HG03354 (cell line): ENCODE measurements around the gene AHCY.
"Not testable (repeated sequence)": the region's sequence is repeated elsewhere in the genome, so short reads cannot be mapped to it uniquely, and the experiment has no call there.

Source experiments
- ATAC-seq: cut with Tn5 transposase; IDR thresholded peaks from one replicate; pipeline ENCODE4 v1.9.1; 2021; ENCODE audit warnings: mild to moderate bottlenecking; ENCODE audit not compliant: unreplicated experiment, poor library complexity, severe bottlenecking

The AHCY gene

GRCh38 chr20:34328928-34329677 lies 25.9 kb upstream of the AHCY start:
- no peak for ATAC-seq

DNA sequence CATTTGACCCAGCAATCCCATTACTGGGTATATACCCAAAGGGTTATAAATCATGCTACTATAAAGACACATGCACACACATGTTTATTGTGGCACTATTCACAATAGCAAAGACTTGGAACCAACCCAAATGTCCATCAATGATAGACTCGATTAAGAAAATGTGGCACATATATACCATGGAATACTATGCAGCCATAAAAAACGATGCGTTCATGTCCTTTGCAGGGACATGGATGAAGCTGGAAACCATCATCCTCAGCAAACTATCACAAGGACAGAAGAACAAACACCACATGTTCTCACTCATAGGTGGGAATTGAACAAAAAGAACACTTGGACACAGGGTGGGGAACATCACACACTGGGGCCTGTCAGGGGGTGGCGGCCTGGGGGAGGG lies 25.1 kb upstream of the AHCY start:
- not testable (repeated sequence) for ATAC-seq

DNA sequence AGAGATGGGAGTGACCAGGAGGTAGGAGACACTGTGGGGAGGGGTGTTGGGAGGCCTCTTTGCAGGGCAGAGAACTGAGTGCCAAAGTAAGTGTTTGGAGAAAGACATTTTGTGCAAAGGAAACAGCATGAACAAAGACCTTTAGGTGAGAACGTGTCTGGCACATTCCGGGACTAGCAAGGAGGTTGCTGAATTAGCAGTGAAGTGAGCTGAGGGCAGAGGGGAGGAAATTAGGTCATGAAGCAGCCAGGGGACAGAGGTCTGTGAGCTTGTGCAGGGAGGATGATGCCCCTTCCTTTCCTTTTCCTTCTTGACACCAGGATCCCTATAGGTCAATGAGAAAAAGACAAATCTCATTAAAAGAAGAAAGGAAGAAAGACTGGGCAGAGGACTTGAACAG lies 21.4 kb upstream of the AHCY start:
- ATAC-seq: no peak

DNA sequence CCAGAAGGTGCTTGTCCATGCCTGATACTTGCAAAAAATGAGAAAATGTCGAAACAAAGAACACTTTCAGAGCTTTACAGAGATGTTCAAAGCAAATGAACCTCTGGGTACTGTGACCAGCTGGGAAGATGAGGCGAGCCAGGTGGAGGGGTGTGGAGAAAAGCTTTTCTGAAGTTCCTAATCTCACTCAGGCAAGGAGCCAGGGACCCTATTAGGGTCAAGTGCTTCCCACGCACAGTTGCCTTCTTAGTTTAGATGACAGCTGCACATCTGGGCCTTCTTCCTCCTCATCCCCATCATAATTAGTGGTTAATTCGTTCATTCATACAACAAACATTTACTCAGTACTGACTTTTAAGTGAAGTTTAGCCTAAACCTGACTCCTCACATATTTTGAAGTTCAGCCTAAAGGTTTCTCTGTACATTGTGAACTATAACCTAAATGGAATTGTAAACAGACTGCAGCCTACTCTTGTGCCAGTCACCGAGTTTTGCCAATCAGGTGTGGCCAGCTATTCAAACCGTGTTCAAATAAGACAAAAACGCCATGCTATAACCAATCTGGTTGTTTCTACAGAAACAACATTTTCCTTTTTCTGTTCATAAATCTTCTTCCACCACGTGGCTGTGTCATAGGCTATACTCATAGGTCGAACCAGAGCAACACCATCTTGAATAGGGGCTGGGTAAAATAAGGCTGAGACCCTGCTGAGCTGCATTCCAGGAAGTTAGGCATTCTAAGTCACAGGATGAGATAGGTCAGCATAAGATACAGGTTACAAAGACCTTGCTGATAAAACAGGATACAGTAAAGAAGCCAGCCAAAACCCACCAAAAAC lies 19.3 kb upstream of the AHCY start:
- ATAC-seq: no peak

GRCh38 chr20:34320861-34321260 lies 17.7 kb upstream of the AHCY start:
- ATAC-seq: no peak

- no peak for ATAC-seq
Observed at GRCh38 chr20:34318609-34319443, 15.7 kb upstream of the AHCY start.

GRCh38 chr20:34316196-34316814 lies 13.2 kb upstream of the AHCY start:
- ATAC-seq: no peak

DNA sequence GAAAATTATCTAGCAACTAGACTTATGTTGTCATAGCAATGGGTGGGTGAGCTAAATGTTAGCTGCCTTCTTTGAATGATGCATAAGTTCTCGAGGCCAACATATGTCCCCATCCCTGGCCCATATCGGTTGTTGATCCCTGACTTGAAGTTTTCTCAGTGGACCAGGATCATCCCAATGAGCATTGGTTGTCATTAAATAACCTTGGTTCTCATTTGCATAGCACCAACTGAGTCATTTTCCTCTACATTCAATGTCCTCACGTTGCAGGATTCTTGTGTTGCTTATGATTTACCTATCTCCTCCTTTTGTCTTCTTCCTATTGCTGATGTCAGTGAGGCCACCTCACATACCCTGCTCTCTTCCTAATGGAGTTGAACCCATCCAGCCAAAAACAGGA lies 12.1 kb upstream of the AHCY start:
- ATAC-seq: no peak

- peak; percentile 89 for ATAC-seq
Observed at GRCh38 chr20:34312544-34313217, 9.5 kb upstream of the AHCY start.

DNA sequence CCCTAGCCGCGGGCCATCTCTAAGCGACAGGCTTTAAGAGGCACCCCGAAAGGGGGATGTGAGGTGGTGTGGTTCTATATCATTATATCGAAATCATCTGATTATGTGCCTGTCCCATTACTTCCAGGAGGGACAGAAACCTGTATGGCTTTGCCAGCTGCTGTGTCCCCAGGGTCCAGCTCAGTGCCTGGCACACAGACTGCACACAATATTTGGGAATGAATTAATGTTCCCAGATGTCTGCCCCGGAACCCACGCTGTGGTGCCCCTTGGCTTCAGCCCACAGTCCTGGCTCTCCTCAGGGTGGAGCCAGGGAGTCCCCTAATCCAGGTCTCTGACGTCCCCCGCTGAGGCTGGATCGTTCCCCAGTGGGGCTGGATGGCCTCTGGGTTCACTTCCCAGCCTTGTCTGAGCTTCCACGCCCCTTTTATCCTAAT lies 8.9 kb upstream of the AHCY start:
- no peak for ATAC-seq

- no peak for ATAC-seq
Observed at GRCh38 chr20:34311118-34312023, 8.2 kb upstream of the AHCY start.

- ATAC-seq: no peak
Observed at GRCh38 chr20:34310481-34311117, 7.4 kb upstream of the AHCY start.

- no peak for ATAC-seq
Observed at GRCh38 chr20:34309691-34310090, 6.5 kb upstream of the AHCY start.

GRCh38 chr20:34305333-34306230 lies 2.4 kb upstream of the AHCY start:
- ATAC-seq: no peak

DNA sequence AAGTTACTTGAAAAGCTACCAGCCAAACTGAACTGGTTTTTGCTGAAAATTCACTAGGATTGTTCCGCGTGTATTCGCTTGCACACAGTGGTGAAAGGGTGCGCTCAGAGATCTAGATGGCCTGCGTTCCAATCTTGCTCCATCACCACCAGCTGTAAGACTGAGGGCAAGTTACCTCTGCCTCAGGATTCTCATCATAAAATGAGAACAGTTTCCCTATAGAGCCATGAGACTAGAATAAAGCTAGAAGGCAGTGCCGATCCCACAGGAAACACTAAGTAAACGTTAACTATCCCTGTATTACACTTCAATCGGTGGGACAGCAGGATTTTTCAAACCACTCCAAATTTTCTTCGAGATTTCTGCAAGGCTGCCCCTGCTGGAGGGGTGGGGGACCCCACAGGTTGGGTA lies 838 bp downstream of the AHCY start:
- no peak for ATAC-seq

DNA sequence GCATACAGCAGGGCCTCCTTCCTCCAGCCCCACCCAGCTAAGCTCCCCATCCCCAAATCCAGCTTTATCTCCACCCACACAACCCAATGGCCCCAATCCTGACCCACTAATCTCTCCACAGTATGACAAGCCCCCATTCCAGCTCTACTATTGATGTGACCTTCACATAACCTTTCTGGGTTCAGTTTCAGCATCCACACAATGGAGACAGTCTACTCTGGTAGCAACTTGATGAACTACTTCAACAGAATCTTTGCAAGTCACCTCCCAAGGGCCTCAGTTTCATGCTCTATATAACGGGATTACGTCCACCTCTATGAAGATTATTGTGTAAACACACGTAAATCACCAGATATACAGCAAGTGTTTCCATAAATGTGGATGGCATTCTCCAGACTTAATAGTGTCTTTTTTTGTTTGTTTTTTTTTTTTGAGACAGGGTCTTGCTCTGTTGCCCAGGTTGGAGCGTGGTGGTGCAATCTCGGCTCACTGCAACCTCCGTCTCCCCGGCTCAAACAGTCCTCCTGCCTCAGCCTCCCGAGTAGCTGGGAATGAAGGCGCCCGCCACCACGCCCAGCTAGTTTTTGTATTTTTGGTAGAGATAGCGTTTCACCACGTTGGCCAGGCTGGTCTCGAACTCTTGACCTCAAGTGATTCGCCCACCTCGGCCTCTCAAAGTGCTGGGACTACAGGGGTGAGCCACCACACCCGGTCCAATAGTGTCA lies 1.4 kb downstream of the AHCY start:
- no peak for ATAC-seq
